ENCODE data around the gene CARMIL1. TPM values are rescaled to one million over a fixed set of nuclear protein-coding genes. Genes with fewer than 3 reads are reported as not detected.
A peak's percentile ranks its signal among the peaks of the same experiment; 100 is the strongest.

The CARMIL1 gene
- total and polyA plus RNA-seq, 5 donors from 2014 or later = 0.36 to 3.0 (median 0.49) TPM

DNA sequence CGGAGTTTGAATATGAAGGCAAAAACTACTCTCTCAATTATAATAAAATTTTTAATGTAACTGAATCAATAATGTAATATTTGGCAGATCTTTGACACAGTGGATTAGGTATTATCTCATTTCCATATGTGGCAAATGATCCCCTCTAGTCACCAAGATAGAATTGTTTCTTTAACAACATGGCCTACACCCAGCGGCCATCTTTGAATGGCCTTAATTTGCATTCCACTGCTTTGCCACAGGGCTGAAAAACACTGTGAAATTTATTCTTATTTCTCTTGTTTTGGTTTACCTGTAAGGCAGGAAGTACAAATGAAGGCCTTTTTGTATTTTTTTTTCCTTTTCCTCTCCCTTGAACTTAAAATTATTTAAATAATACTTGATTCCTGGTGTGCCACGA lies 210.2 kb downstream of the CARMIL1 start:
- ATAC-seq (ENCODE audit: low read depth in 2 of 2) (no peak), DNase-seq (no peak)
- H3K4me1 ChIP-seq (ENCODE audit: control insufficient read depth, insufficient read depth, low read length, poor library complexity, severe bottlenecking) = peaks cover 3% of the 10 kb centered on the region
- no peak overlapping the region for H3K4me3 ChIP-seq (ENCODE audit: low read depth, low read length)
- H3K27me3 ChIP-seq (ENCODE audit: control insufficient read depth, insufficient read depth, low read length) = no peaks in the 10 kb centered on the region
- H3K9me3 ChIP-seq (ENCODE audit: control insufficient read depth in 2 of 2, low read length in 2 of 2) = no peaks in the 10 kb centered on the region
- H3K9me3 Mint-ChIP-seq = no peaks in the 10 kb centered on the region
- peaks cover 4% of the 10 kb centered on the region for H3K36me3 Mint-ChIP-seq
- H3K27ac Mint-ChIP-seq = no peak overlapping the region
- H3K36me3 ChIP-seq (ENCODE audit: control insufficient read depth, insufficient read depth, low read length) = no peaks in the 10 kb centered on the region
- peaks cover 0 to 7% (median 5%) of the 10 kb centered on the region in 4 donors for H3K4me1 Mint-ChIP-seq
- no peak overlapping the region for H3K27ac ChIP-seq (ENCODE audit: insufficient read depth, low read length, poor library complexity, severe bottlenecking)
- H3K4me3 Mint-ChIP-seq = no peak overlapping the region
- no peaks in the 10 kb centered on the region for H3K27me3 Mint-ChIP-seq

DNA sequence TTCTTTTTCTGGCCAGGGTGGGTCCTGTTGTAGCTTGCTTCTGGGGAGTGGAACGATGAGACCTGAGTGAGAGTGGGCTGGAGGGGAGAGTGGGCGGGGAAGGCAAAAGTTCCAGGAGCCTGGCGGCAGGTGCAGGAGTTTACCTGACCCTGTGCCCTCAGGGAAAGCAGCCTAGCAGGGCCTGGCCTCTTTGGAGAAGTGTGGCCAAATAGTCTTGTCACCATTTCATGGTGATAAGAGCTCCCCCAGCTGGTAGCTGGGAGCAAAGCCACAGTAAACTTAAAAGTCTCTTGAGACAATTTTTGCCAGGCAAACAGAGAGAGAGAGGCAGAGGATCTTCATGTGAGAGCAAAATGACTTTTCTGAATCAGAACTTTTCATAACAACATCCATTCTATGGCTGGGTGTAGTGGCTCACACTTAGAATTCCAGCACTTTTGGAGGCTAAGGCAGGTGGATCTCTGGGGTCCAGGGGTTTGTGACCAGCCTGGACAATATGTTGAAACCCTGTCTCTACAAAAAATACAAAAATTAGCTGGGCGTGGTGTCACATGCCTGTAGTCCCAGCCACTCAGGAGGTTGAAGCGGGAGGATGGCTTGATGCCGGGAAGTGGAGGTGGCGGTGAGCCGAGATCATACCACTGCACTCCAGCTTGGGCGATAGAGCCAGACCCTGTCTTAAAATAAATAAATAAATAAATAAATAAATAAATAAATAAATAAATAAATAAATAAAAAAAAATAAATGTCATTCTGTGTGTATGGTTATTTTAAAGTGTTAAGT lies 211.0 kb downstream of the CARMIL1 start:
- H3K4me3 ChIP-seq (ENCODE audit: low read depth, low read length) = no peak overlapping the region
- no peaks in the 10 kb centered on the region for H3K36me3 ChIP-seq (ENCODE audit: control insufficient read depth, insufficient read depth, low read length)
- DNase-seq (peak; percentile 31 to 81 (median 69)), ATAC-seq (ENCODE audit: low read depth in 2 of 2) (peak; percentile 67 to 76)
- no peaks in the 10 kb centered on the region for H3K27me3 ChIP-seq (ENCODE audit: control insufficient read depth, insufficient read depth, low read length)
- Mint-ChIP-seq H3K27me3 (no peaks in the 10 kb centered on the region), H3K4me3 (no peak overlapping the region), H3K9me3 (no peaks in the 10 kb centered on the region), H3K27ac (peak overlapping the region in 2 of 3 donors; percentile 79 to 83), H3K36me3 (peaks cover 4% of the 10 kb centered on the region), H3K4me1 (peaks cover 0 to 7% (median 5%) of the 10 kb centered on the region in 4 donors)
- H3K27ac ChIP-seq (ENCODE audit: insufficient read depth, low read length, poor library complexity, severe bottlenecking) = no peak overlapping the region
- peaks cover 3% of the 10 kb centered on the region for H3K4me1 ChIP-seq (ENCODE audit: control insufficient read depth, insufficient read depth, low read length, poor library complexity, severe bottlenecking)
- H3K9me3 ChIP-seq (ENCODE audit: control insufficient read depth in 2 of 2, low read length in 2 of 2) = no peaks in the 10 kb centered on the region

- H3K27ac ChIP-seq (ENCODE audit: insufficient read depth, low read length, poor library complexity, severe bottlenecking) = no peak overlapping the region
- ATAC-seq (ENCODE audit: low read depth in 2 of 2) (no peak), DNase-seq (no peak)
- H3K4me1 Mint-ChIP-seq = peaks cover 0 to 7% (median 5%) of the 10 kb centered on the region in 4 donors
- no peaks in the 10 kb centered on the region for H3K9me3 ChIP-seq (ENCODE audit: control insufficient read depth in 2 of 2, low read length in 2 of 2)
- H3K36me3 Mint-ChIP-seq = peaks cover 4% of the 10 kb centered on the region
- no peak overlapping the region for H3K27ac Mint-ChIP-seq
- no peaks in the 10 kb centered on the region for H3K27me3 Mint-ChIP-seq
- no peaks in the 10 kb centered on the region for H3K27me3 ChIP-seq (ENCODE audit: control insufficient read depth, insufficient read depth, low read length)
- H3K4me1 ChIP-seq (ENCODE audit: control insufficient read depth, insufficient read depth, low read length, poor library complexity, severe bottlenecking) = peaks cover 3% of the 10 kb centered on the region
- no peak overlapping the region for H3K4me3 Mint-ChIP-seq
- H3K4me3 ChIP-seq (ENCODE audit: low read depth, low read length) = no peak overlapping the region
- H3K9me3 Mint-ChIP-seq = no peaks in the 10 kb centered on the region
- H3K36me3 ChIP-seq (ENCODE audit: control insufficient read depth, insufficient read depth, low read length) = no peaks in the 10 kb centered on the region
Observed at GRCh38 chr6:25492951-25493350, 213.8 kb downstream of the CARMIL1 start.

DNA sequence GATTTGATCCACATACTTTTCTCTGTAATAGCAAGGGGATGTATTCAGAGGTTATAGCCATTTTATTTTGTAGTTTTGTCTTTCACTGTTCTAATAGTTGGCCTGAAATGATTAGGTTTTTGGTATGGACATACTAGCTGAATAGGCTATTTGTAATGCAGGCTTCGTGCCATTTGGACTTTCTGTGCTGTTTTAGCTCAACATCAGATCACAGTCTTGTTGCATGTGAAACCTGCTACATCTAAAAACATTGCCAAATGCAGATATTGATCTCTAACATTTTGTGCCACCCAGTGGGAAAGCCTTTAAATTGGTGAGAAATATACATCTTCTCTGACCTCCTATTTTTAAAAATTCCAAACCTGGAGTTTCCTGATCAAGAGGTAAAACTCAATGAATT lies 215.3 kb downstream of the CARMIL1 start:
- H3K27ac ChIP-seq (ENCODE audit: insufficient read depth, low read length, poor library complexity, severe bottlenecking) = no peak overlapping the region
- DNase-seq = no peak
- H3K4me1 ChIP-seq (ENCODE audit: control insufficient read depth, insufficient read depth, low read length, poor library complexity, severe bottlenecking) = peaks cover 3% of the 10 kb centered on the region
- H3K27me3 Mint-ChIP-seq = no peaks in the 10 kb centered on the region
- no peaks in the 10 kb centered on the region for H3K36me3 Mint-ChIP-seq
- no peaks in the 10 kb centered on the region for H3K27me3 ChIP-seq (ENCODE audit: control insufficient read depth, insufficient read depth, low read length)
- no peak for ATAC-seq (ENCODE audit: low read depth in 2 of 2)
- no peak overlapping the region for H3K4me3 ChIP-seq (ENCODE audit: low read depth, low read length)
- H3K36me3 ChIP-seq (ENCODE audit: control insufficient read depth, insufficient read depth, low read length) = no peaks in the 10 kb centered on the region
- H3K4me3 Mint-ChIP-seq = no peak overlapping the region
- no peaks in the 10 kb centered on the region for H3K9me3 ChIP-seq (ENCODE audit: control insufficient read depth in 2 of 2, low read length in 2 of 2)
- H3K9me3 Mint-ChIP-seq = no peaks in the 10 kb centered on the region
- no peak overlapping the region for H3K27ac Mint-ChIP-seq
- H3K4me1 Mint-ChIP-seq = peaks cover 0 to 7% (median 5%) of the 10 kb centered on the region in 4 donors

DNA sequence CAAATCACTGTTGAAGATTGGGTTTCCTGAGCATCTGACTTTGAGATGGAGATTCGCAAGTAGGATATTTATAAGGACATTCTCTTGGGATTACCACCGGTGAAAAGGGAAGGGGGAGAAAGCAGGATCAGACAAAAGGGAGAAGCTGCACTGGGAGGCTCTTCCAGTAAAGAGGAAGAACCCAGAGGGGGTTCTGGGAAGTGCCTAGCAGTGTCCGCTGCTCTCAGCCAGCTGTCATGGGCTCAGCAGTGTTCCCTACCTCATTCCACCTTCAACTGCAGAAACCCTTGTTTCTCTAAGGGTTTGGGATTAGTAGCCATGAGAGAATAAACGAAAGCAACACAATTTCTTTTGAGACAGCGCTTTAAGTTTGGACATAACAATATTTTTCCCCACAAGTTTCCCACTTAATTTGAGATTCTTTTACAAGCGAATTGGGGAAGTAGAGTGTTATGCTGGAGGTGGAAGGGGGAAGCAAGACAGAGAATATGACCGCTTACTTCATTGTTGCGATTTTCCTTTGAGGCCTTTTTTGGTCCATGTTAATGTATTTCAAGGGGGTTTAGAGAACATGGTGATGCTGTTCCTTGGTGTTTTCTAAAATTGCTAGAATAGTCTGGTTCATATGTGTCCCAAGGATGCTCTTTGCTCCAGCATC lies 218.3 kb downstream of the CARMIL1 start:
- Histone ChIP-seq H3K4me3 (ENCODE audit: low read depth, low read length) (no peak overlapping the region), H3K9me3 (ENCODE audit: control insufficient read depth in 2 of 2, low read length in 2 of 2) (no peaks in the 10 kb centered on the region), H3K27me3 (ENCODE audit: control insufficient read depth, insufficient read depth, low read length) (no peaks in the 10 kb centered on the region), H3K4me1 (ENCODE audit: control insufficient read depth, insufficient read depth, low read length, poor library complexity, severe bottlenecking) (no peaks in the 10 kb centered on the region), H3K36me3 (ENCODE audit: control insufficient read depth, insufficient read depth, low read length) (no peaks in the 10 kb centered on the region), H3K27ac (ENCODE audit: insufficient read depth, low read length, poor library complexity, severe bottlenecking) (no peak overlapping the region)
- Mint-ChIP-seq H3K4me3 (no peak overlapping the region), H3K27me3 (no peaks in the 10 kb centered on the region), H3K36me3 (peaks cover 5% of the 10 kb centered on the region), H3K9me3 (no peaks in the 10 kb centered on the region), H3K27ac (no peak overlapping the region), H3K4me1 (no peaks in the 10 kb centered on the region)
- DNase-seq = no peak
- ATAC-seq (ENCODE audit: low read depth in 2 of 2) = no peak

GRCh38 chr6:25498505-25498904 lies 219.3 kb downstream of the CARMIL1 start:
- H3K4me3 ChIP-seq (ENCODE audit: low read depth, low read length) = no peak overlapping the region
- no peaks in the 10 kb centered on the region for H3K4me1 ChIP-seq (ENCODE audit: control insufficient read depth, insufficient read depth, low read length, poor library complexity, severe bottlenecking)
- DNase-seq = no peak
- Mint-ChIP-seq H3K4me3 (no peak overlapping the region), H3K27me3 (no peaks in the 10 kb centered on the region), H3K9me3 (no peaks in the 10 kb centered on the region), H3K36me3 (peaks cover 5% of the 10 kb centered on the region), H3K27ac (no peak overlapping the region), H3K4me1 (no peaks in the 10 kb centered on the region)
- no peaks in the 10 kb centered on the region for H3K27me3 ChIP-seq (ENCODE audit: control insufficient read depth, insufficient read depth, low read length)
- ATAC-seq (ENCODE audit: low read depth in 2 of 2) = no peak
- no peaks in the 10 kb centered on the region for H3K9me3 ChIP-seq (ENCODE audit: control insufficient read depth in 2 of 2, low read length in 2 of 2)
- H3K36me3 ChIP-seq (ENCODE audit: control insufficient read depth, insufficient read depth, low read length) = no peaks in the 10 kb centered on the region
- H3K27ac ChIP-seq (ENCODE audit: insufficient read depth, low read length, poor library complexity, severe bottlenecking) = no peak overlapping the region

GRCh38 chr6:25499615-25500235 lies 220.6 kb downstream of the CARMIL1 start:
- ATAC-seq (ENCODE audit: low read depth in 2 of 2) = no peak
- no peak overlapping the region for H3K4me3 ChIP-seq (ENCODE audit: low read depth, low read length)
- H3K4me1 ChIP-seq (ENCODE audit: control insufficient read depth, insufficient read depth, low read length, poor library complexity, severe bottlenecking) = no peaks in the 10 kb centered on the region
- DNase-seq = no peak
- H3K9me3 ChIP-seq (ENCODE audit: control insufficient read depth in 2 of 2, low read length in 2 of 2) = no peaks in the 10 kb centered on the region
- Mint-ChIP-seq H3K27ac (no peak overlapping the region), H3K4me3 (no peak overlapping the region), H3K4me1 (no peaks in the 10 kb centered on the region), H3K36me3 (peaks cover 5% of the 10 kb centered on the region), H3K9me3 (no peaks in the 10 kb centered on the region), H3K27me3 (no peaks in the 10 kb centered on the region)
- no peaks in the 10 kb centered on the region for H3K36me3 ChIP-seq (ENCODE audit: control insufficient read depth, insufficient read depth, low read length)
- no peaks in the 10 kb centered on the region for H3K27me3 ChIP-seq (ENCODE audit: control insufficient read depth, insufficient read depth, low read length)
- H3K27ac ChIP-seq (ENCODE audit: insufficient read depth, low read length, poor library complexity, severe bottlenecking) = no peak overlapping the region
